ENCODE data around the gene SUSD3.

GRCh38 chr9:93030642-93031628 lies 27.6 kb upstream of the SUSD3 start:
- TF ChIP-seq, protein P1, sequence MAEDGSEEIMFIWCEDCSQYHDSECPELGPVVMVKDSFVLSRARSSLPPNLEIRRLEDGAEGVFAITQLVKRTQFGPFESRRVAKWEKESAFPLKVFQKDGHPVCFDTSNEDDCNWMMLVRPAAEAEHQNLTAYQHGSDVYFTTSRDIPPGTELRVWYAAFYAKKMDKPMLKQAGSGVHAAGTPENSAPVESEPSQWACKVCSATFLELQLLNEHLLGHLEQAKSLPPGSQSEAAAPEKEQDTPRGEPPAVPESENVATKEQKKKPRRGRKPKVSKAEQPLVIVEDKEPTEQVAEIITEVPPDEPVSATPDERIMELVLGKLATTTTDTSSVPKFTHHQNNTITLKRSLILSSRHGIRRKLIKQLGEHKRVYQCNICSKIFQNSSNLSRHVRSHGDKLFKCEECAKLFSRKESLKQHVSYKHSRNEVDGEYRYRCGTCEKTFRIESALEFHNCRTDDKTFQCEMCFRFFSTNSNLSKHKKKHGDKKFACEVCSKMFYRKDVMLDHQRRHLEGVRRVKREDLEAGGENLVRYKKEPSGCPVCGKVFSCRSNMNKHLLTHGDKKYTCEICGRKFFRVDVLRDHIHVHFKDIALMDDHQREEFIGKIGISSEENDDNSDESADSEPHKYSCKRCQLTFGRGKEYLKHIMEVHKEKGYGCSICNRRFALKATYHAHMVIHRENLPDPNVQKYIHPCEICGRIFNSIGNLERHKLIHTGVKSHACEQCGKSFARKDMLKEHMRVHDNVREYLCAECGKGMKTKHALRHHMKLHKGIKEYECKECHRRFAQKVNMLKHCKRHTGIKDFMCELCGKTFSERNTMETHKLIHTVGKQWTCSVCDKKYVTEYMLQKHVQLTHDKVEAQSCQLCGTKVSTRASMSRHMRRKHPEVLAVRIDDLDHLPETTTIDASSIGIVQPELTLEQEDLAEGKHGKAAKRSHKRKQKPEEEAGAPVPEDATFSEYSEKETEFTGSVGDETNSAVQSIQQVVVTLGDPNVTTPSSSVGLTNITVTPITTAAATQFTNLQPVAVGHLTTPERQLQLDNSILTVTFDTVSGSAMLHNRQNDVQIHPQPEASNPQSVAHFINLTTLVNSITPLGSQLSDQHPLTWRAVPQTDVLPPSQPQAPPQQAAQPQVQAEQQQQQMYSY (CRISPR knock-in tag; IDR thresholded peaks at IDR 0.05) = no peak
- TF ChIP-seq CTCF (IDR thresholded peaks at IDR 0.05) = no peak
- TF ChIP-seq ZBTB21 (CRISPR knock-in tag; IDR thresholded peaks at IDR 0.05; ENCODE audit: borderline replicate concordance) = no peak
- TF ChIP-seq E2F1 (CRISPR knock-in tag; IDR thresholded peaks at IDR 0.05) = no peak
- no peak for TF ChIP-seq FOXK1 (CRISPR knock-in tag; IDR thresholded peaks at IDR 0.05)
- no peak for TF ChIP-seq ZNF263 (CRISPR knock-in tag; IDR thresholded peaks at IDR 0.05; ENCODE audit: low read depth)
